Astrocyte (in vitro differentiated cells and primary cell): ENCODE measurements around the gene NEMP2. TPM values are rescaled to one million over a fixed set of nuclear protein-coding genes. Genes with fewer than 3 reads are reported as not detected.

Experiments
- DNase-seq: peaks from one replicate; pipeline ENCODE4 v3.0.0-alpha.2; 2010; ENCODE audit warnings: low read depth
- FAIRE-seq: peaks from 2 replicates; lab custom pipeline; 2011; peaks lifted over from hg19 to GRCh38; lab: Jason Lieb, UNC
- H2AFZ ChIP-seq: 2 replicates; pipeline ENCODE4 v1.6.0; 2012; ENCODE audit warnings: low read depth, low read length, inconsistent platforms
- H3K27ac ChIP-seq: 2 replicates; pipeline ENCODE4 v1.5.1; 2011; ENCODE audit warnings: low read depth, low read length, inconsistent platforms
- H3K27me3 ChIP-seq: 2 replicates; pipeline ENCODE4 v1.6.0; 2011; ENCODE audit warnings: low read length, inconsistent platforms; ENCODE audit not compliant: insufficient read depth
- H3K36me3 ChIP-seq: 2 replicates; pipeline ENCODE4 v1.5.1; 2011; ENCODE audit warnings: low read length, inconsistent platforms; ENCODE audit not compliant: insufficient read depth
- H3K4me1 ChIP-seq: 2 replicates; pipeline ENCODE4 v1.5.1; 2011; ENCODE audit warnings: low read length, inconsistent platforms; ENCODE audit not compliant: insufficient read depth
- H3K4me2 ChIP-seq: 2 replicates; pipeline ENCODE4 v1.6.0; 2012; ENCODE audit warnings: low read length, inconsistent platforms
- H3K4me3 ChIP-seq: 2 replicates; pipeline ENCODE4 v1.5.1; 2011; ENCODE audit warnings: low read depth, mild to moderate bottlenecking, low read length, inconsistent platforms; ENCODE audit not compliant: insufficient read depth
- H3K79me2 ChIP-seq: 2 replicates; pipeline ENCODE4 v1.6.0; 2012; ENCODE audit warnings: mild to moderate bottlenecking, low read length, inconsistent platforms; ENCODE audit not compliant: insufficient read depth
- H3K9ac ChIP-seq: 2 replicates; pipeline ENCODE4 v1.6.0; 2012; ENCODE audit warnings: mild to moderate bottlenecking, low read length, inconsistent platforms
- H3K9me3 ChIP-seq: 2 replicates; pipeline ENCODE4 v1.5.1; 2012; ENCODE audit warnings: low read depth, mild to moderate bottlenecking, low read length, inconsistent platforms; ENCODE audit not compliant: insufficient read depth
- H4K20me1 ChIP-seq: 2 replicates; pipeline ENCODE4 v1.6.0; 2012; ENCODE audit warnings: low read length, inconsistent platforms; ENCODE audit not compliant: insufficient read depth
- H3K27ac Mint-ChIP-seq: one replicate; pipeline ENCODE4 v1.8.0; 2021; ENCODE audit warnings: mild to moderate bottlenecking, mixed read lengths; ENCODE audit not compliant: unreplicated experiment
- H3K27me3 Mint-ChIP-seq: one replicate; pipeline ENCODE4 v1.8.0; 2021; ENCODE audit warnings: low read depth, mixed read lengths; ENCODE audit not compliant: unreplicated experiment
- H3K36me3 Mint-ChIP-seq: one replicate; pipeline ENCODE4 v1.8.0; 2021; ENCODE audit warnings: low read depth, mixed read lengths; ENCODE audit not compliant: unreplicated experiment
- H3K4me1 Mint-ChIP-seq: one replicate; pipeline ENCODE4 v1.8.0; 2021; ENCODE audit warnings: low read depth, mixed read lengths; ENCODE audit not compliant: unreplicated experiment
- H3K4me3 Mint-ChIP-seq: one replicate; pipeline ENCODE4 v1.8.0; 2021; ENCODE audit warnings: mild to moderate bottlenecking, moderate library complexity, mixed read lengths; ENCODE audit not compliant: unreplicated experiment
- H3K9me3 Mint-ChIP-seq: one replicate; pipeline ENCODE4 v1.8.0; 2021; ENCODE audit warnings: mild to moderate bottlenecking, mixed read lengths; ENCODE audit not compliant: unreplicated experiment
- EZH2 ChIP-seq: IDR thresholded peaks from 2 replicates; pipeline ENCODE4 v1.6.1; 2012; ENCODE audit warnings: mild to moderate bottlenecking, low read length, inconsistent platforms; ENCODE audit not compliant: insufficient read depth
- total RNA-seq: library from RNA; stranded (reverse); gene quantifications from 2 replicates; pipeline ENCODE4 v1.2.1, GENCODE V29; 2021
- TF ChIP-seq, protein P1 (sequence below): IDR thresholded peaks from 2 replicates; pipeline ENCODE4 v1.5.1; 2011; ENCODE audit warnings: low read depth, mild to moderate bottlenecking, inconsistent platforms, low read length, moderate library complexity; ENCODE audit not compliant: insufficient read depth

The NEMP2 gene
- total RNA-seq, 1 donor from 2014 or later, result 2.7 TPM

- no peaks in the 10 kb centered on the region for H3K36me3 ChIP-seq
- H3K27me3 ChIP-seq, result no peaks in the 10 kb centered on the region
- H4K20me1 ChIP-seq, result no peaks in the 10 kb centered on the region
- TF ChIP-seq, protein P1, sequence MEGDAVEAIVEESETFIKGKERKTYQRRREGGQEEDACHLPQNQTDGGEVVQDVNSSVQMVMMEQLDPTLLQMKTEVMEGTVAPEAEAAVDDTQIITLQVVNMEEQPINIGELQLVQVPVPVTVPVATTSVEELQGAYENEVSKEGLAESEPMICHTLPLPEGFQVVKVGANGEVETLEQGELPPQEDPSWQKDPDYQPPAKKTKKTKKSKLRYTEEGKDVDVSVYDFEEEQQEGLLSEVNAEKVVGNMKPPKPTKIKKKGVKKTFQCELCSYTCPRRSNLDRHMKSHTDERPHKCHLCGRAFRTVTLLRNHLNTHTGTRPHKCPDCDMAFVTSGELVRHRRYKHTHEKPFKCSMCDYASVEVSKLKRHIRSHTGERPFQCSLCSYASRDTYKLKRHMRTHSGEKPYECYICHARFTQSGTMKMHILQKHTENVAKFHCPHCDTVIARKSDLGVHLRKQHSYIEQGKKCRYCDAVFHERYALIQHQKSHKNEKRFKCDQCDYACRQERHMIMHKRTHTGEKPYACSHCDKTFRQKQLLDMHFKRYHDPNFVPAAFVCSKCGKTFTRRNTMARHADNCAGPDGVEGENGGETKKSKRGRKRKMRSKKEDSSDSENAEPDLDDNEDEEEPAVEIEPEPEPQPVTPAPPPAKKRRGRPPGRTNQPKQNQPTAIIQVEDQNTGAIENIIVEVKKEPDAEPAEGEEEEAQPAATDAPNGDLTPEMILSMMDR, result no peak
- TF ChIP-seq EZH2, result no peak
- Mint-ChIP-seq H3K36me3 (peaks cover 4% of the 10 kb centered on the region), H3K4me1 (no peaks in the 10 kb centered on the region), H3K9me3 (peaks cover 9% of the 10 kb centered on the region), H3K27ac (no peak overlapping the region), H3K27me3 (no peaks in the 10 kb centered on the region), H3K4me3 (no peak overlapping the region)
- no peaks in the 10 kb centered on the region for H3K79me2 ChIP-seq
- H3K4me1 ChIP-seq, result no peaks in the 10 kb centered on the region
- H3K4me3 ChIP-seq, result no peak overlapping the region
- FAIRE-seq, result no peak
- no peak for DNase-seq
- H3K9ac ChIP-seq, result no peak overlapping the region
- H3K9me3 ChIP-seq, result no peaks in the 10 kb centered on the region
- no peak overlapping the region for H3K4me2 ChIP-seq
- H2AFZ ChIP-seq, result no peak overlapping the region
- H3K27ac ChIP-seq, result no peak overlapping the region
Measured at GRCh38 chr2:190488516-190489233, 45.8 kb downstream of the NEMP2 start.

DNA sequence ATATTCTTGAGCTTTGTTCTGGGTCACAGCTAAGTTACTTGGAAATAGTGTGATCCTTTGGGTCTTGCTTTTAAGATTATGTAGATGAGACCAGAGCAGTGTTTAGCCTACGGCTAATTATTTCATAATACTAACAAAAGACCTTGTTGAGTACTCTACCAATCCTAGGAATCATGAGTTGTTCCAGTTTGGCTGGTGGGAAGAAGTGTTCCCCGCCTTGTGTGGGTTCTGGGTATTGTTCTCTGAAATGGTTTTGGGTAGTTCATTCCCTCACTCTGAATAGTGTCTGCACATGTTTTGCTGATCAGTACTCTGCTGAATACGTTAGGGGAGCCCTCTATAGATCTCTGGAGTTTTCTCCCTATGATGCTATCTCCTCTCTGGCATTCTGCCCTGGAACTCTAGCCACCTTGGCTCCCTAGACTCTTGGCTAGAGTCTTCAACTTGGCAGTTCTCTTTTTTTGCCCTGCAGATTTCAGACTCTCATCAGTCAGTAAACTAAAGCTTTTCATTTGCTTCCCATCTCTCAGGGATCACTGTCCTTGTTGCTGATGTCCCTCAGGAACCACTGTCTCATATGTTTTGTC lies 48.4 kb downstream of the NEMP2 start:
- Mint-ChIP-seq H3K27me3 (no peaks in the 10 kb centered on the region), H3K36me3 (no peaks in the 10 kb centered on the region), H3K4me3 (no peak overlapping the region), H3K4me1 (peaks cover 4% of the 10 kb centered on the region), H3K27ac (no peak overlapping the region), H3K9me3 (no peaks in the 10 kb centered on the region)
- Histone ChIP-seq H3K9me3 (no peaks in the 10 kb centered on the region), H3K9ac (no peak overlapping the region), H3K36me3 (no peaks in the 10 kb centered on the region), H3K79me2 (no peaks in the 10 kb centered on the region), H3K4me3 (no peak overlapping the region), H3K27ac (no peak overlapping the region), H4K20me1 (no peaks in the 10 kb centered on the region), H3K4me2 (no peak overlapping the region), H3K27me3 (no peaks in the 10 kb centered on the region), H3K4me1 (no peaks in the 10 kb centered on the region), H2AFZ (no peak overlapping the region)
- TF ChIP-seq EZH2, result no peak
- TF ChIP-seq, protein P1, result no peak
- FAIRE-seq (no peak), DNase-seq (no peak)

DNA sequence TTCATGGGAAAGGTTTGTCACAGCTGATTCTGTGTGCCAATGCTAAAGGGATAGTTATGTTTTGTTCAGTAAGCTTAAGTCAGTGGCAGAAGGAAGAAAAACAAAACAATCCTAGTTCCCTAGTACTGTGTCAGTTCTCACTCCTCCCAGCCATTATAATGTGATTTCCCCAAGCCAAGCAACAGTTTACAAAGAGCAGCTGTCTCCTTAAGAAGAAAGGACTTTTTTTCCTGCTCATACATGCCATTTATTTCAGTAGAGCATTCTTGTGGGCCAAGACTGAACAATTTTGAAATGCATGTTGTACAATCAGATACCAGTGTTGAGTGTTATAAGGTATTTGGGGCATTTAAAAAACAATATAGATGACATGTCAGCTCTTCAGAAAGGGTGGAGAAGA lies 52.1 kb downstream of the NEMP2 start:
- no peak overlapping the region for H3K9ac ChIP-seq
- Mint-ChIP-seq H3K4me3 (no peak overlapping the region), H3K27ac (no peak overlapping the region), H3K27me3 (no peaks in the 10 kb centered on the region), H3K4me1 (peaks cover 4% of the 10 kb centered on the region), H3K9me3 (no peaks in the 10 kb centered on the region), H3K36me3 (no peaks in the 10 kb centered on the region)
- H3K27me3 ChIP-seq, result no peaks in the 10 kb centered on the region
- no peaks in the 10 kb centered on the region for H3K9me3 ChIP-seq
- no peak overlapping the region for H2AFZ ChIP-seq
- DNase-seq, result no peak
- H4K20me1 ChIP-seq, result no peaks in the 10 kb centered on the region
- H3K27ac ChIP-seq, result no peak overlapping the region
- no peaks in the 10 kb centered on the region for H3K79me2 ChIP-seq
- H3K4me3 ChIP-seq, result no peak overlapping the region
- H3K4me2 ChIP-seq, result no peak overlapping the region
- TF ChIP-seq, protein P1, result no peak
- TF ChIP-seq EZH2, result no peak
- no peak for FAIRE-seq
- H3K36me3 ChIP-seq, result no peaks in the 10 kb centered on the region
- H3K4me1 ChIP-seq, result no peaks in the 10 kb centered on the region
